Endothelial cell (in vitro differentiated cells): ENCODE data around the gene GHR. TPM values are rescaled to one million over a fixed set of nuclear protein-coding genes. Genes with fewer than 3 reads are reported as not detected.

Source experiments
- DNase-seq: peaks from one replicate; pipeline ENCODE4 v3.0.0; 2021; ENCODE audit warnings: low spot score
- H3K27ac Mint-ChIP-seq: one replicate; pipeline ENCODE4 v1.8.0; 2021; ENCODE audit warnings: mixed read lengths, inconsistent platforms; ENCODE audit not compliant: unreplicated experiment
- H3K27me3 Mint-ChIP-seq: one replicate; pipeline ENCODE4 v1.8.0; 2021; ENCODE audit warnings: mild to moderate bottlenecking, moderate library complexity, mixed read lengths, inconsistent platforms; ENCODE audit not compliant: unreplicated experiment
- H3K36me3 Mint-ChIP-seq: one replicate; pipeline ENCODE4 v1.8.0; 2021; ENCODE audit warnings: mild to moderate bottlenecking, low read depth, mixed read lengths, inconsistent platforms; ENCODE audit not compliant: unreplicated experiment
- H3K4me1 Mint-ChIP-seq: one replicate; pipeline ENCODE4 v1.8.0; 2021; ENCODE audit warnings: mild to moderate bottlenecking, mixed read lengths, inconsistent platforms; ENCODE audit not compliant: unreplicated experiment
- H3K4me3 Mint-ChIP-seq: one replicate; pipeline ENCODE4 v1.8.0; 2021; ENCODE audit warnings: mild to moderate bottlenecking, mixed read lengths, inconsistent platforms; ENCODE audit not compliant: unreplicated experiment
- H3K9me3 Mint-ChIP-seq: one replicate; pipeline ENCODE4 v1.8.0; 2021; ENCODE audit warnings: mixed read lengths, inconsistent platforms; ENCODE audit not compliant: unreplicated experiment
- CTCF ChIP-seq: fragments of 200-600 bp; sonication (generic); IDR thresholded peaks from one replicate; pipeline ENCODE4 v1.5.0; 2021; ENCODE audit warnings: antibody characterized with exemption; ENCODE audit not compliant: unreplicated experiment
- total RNA-seq: library from RNA; stranded (reverse); fragmentation: NEBNext Ultra II Directional; extraction: Animal tissue kit (Norgen Biotek cat#: 25700); gene quantifications from one replicate; pipeline ENCODE4 v1.2.1, GENCODE V29; 2021; ENCODE audit not compliant: unreplicated experiment

Gene GHR
- total RNA-seq, 1 donor from 2014 or later = 0.67 TPM

GRCh38 chr5:42626462-42626861, 203.2 kb downstream of the GHR start:
- no peak for TF ChIP-seq CTCF
- H3K4me1 Mint-ChIP-seq = peaks cover 11% of the 10 kb centered on the region
- no peak overlapping the region for H3K27ac Mint-ChIP-seq
- H3K27me3 Mint-ChIP-seq = peaks cover 1% of the 10 kb centered on the region
- no peak overlapping the region for H3K4me3 Mint-ChIP-seq
- DNase-seq = no peak
- no peaks in the 10 kb centered on the region for H3K9me3 Mint-ChIP-seq
- no peaks in the 10 kb centered on the region for H3K36me3 Mint-ChIP-seq

GRCh38 chr5:42628821-42629220, 205.6 kb downstream of the GHR start:
- TF ChIP-seq CTCF = no peak
- Mint-ChIP-seq H3K36me3 (no peaks in the 10 kb centered on the region), H3K9me3 (no peaks in the 10 kb centered on the region), H3K4me1 (no peaks in the 10 kb centered on the region), H3K27me3 (no peaks in the 10 kb centered on the region), H3K27ac (no peak overlapping the region), H3K4me3 (no peak overlapping the region)
- no peak for DNase-seq

GRCh38 chr5:42629284-42629683, 206.0 kb downstream of the GHR start:
- Mint-ChIP-seq H3K36me3 (no peaks in the 10 kb centered on the region), H3K4me3 (no peak overlapping the region), H3K4me1 (no peaks in the 10 kb centered on the region), H3K9me3 (no peaks in the 10 kb centered on the region), H3K27ac (no peak overlapping the region), H3K27me3 (no peaks in the 10 kb centered on the region)
- DNase-seq = no peak
- no peak for TF ChIP-seq CTCF

GRCh38 chr5:42631241-42631640, 208.0 kb downstream of the GHR start:
- no peak for TF ChIP-seq CTCF
- no peak for DNase-seq
- Mint-ChIP-seq H3K27ac (no peak overlapping the region), H3K27me3 (no peaks in the 10 kb centered on the region), H3K4me1 (no peaks in the 10 kb centered on the region), H3K9me3 (no peaks in the 10 kb centered on the region), H3K4me3 (no peak overlapping the region), H3K36me3 (no peaks in the 10 kb centered on the region)

GRCh38 chr5:42632354-42632900, 209.2 kb downstream of the GHR start:
- Mint-ChIP-seq H3K4me3 (no peak overlapping the region), H3K9me3 (no peaks in the 10 kb centered on the region), H3K27ac (no peak overlapping the region), H3K27me3 (no peaks in the 10 kb centered on the region), H3K4me1 (no peaks in the 10 kb centered on the region), H3K36me3 (no peaks in the 10 kb centered on the region)
- TF ChIP-seq CTCF = no peak
- DNase-seq = no peak
